PC-9 (cell line): Measurements from ENCODE around the gene ZNF148.

Experiments used
- CTCF ChIP-seq: fragments of 200-600 bp; sonication (generic); conservative IDR thresholded peaks from 2 replicates; pipeline ENCODE4 v1.6.1; 2017; ENCODE audit warnings: mixed run types, antibody characterized with exemption, mild to moderate bottlenecking, moderate library complexity
- EZH2 ChIP-seq: fragments of 200-600 bp; sonication (generic); IDR thresholded peaks from 2 replicates; pipeline ENCODE4 v1.8.0; 2017; ENCODE audit warnings: antibody characterized with exemption, low read depth

DNA sequence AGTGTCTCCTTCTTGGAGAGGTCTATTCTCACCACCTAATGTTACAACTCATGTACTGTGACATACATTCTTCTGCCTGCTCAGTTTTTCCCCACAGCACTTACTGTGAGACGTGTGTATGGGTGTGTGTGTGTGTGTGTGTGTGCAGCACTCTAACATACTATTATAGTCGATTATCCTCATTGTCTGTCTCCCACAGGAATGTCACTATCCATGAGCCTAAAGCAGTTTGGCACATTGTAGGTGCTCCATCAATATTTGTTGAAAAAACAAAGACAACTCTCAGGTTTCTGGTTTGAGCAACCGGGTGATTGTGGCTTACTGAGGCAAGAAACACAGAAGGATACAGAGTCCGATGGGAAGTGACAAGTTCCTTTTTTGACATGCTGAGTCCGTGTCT is 8.6 kb upstream of the ZNF148 start:
- no peak for TF ChIP-seq CTCF
- no peak for TF ChIP-seq EZH2
